ENCODE measurements around the gene PIK3IP1.

DNA sequence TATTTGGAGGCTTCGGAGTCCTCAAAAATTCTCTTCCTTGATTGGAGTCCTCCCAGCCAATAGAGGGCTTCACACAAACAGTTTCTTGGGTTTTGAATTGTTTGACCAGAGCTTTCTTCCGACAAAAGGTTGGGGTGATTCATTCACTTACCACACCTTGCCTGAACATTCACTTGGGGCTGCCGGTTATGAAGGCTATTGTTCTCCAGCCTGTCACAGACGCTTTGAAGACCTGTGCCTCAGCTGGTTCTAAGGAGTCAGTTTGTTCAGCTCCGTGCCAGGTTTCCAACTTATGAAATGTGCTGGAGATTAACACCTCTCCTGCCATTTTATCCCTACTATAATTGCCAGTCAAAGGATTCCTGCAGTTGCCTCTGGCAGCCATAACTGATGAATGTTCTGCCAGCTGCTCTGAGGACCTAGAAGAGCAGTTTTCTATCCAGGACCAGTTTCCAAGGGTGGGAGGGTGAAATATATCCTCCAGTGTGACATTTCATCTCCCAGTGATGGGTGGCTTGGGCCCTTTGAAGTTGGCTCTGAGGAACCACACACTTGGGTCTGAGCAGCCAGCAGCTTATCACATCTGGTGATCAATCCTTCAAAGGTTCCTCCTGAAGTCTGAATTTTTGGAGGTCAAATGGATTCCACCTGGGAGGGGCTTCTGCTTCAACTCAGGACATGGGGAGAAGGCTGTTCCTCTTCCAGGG lies 48.8 kb downstream of the PIK3IP1 start:
- TF ChIP-seq, protein P1, sequence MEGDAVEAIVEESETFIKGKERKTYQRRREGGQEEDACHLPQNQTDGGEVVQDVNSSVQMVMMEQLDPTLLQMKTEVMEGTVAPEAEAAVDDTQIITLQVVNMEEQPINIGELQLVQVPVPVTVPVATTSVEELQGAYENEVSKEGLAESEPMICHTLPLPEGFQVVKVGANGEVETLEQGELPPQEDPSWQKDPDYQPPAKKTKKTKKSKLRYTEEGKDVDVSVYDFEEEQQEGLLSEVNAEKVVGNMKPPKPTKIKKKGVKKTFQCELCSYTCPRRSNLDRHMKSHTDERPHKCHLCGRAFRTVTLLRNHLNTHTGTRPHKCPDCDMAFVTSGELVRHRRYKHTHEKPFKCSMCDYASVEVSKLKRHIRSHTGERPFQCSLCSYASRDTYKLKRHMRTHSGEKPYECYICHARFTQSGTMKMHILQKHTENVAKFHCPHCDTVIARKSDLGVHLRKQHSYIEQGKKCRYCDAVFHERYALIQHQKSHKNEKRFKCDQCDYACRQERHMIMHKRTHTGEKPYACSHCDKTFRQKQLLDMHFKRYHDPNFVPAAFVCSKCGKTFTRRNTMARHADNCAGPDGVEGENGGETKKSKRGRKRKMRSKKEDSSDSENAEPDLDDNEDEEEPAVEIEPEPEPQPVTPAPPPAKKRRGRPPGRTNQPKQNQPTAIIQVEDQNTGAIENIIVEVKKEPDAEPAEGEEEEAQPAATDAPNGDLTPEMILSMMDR (IDR thresholded peaks at IDR 0.05) = no peak
- TF ChIP-seq EZH2 (IDR thresholded peaks at IDR 0.05) (no peak), EZH2phosphoT487 (IDR thresholded peaks at IDR 0.05) (no peak)
